GM23338 (cell line): ENCODE results near the gene SYNPO2. TPM values are rescaled to one million over a fixed set of nuclear protein-coding genes. Genes with fewer than 3 reads are reported as not detected.

Source experiments
- ATAC-seq: fragments of 200-7000 bp; cut with Tn5 transposase; 3 replicates; pipeline ENCODE4 v1.9.1; 2020
- DNase-seq: peaks from one replicate; pipeline ENCODE4 v3.0.0-alpha.2; 2015; ENCODE audit warnings: low spot score
- H2AFZ ChIP-seq: fragments of 200-600 bp; sonication (generic); 2 replicates; pipeline ENCODE4 v1.8.0; 2016; ENCODE audit warnings: antibody characterized with exemption, mild to moderate bottlenecking, moderate library complexity
- H3F3A ChIP-seq: fragments of 200-600 bp; sonication (generic); replicated peaks from 2 replicates; pipeline ENCODE4 v1.8.0; 2017; ENCODE audit warnings: antibody characterized with exemption, mixed run types, low read depth
- H3K27ac ChIP-seq: fragments of 200-600 bp; sonication (generic); 2 replicates; pipeline ENCODE4 v1.6.1; 2016; ENCODE audit warnings: low read depth
- H3K27me3 ChIP-seq: fragments of 200-600 bp; sonication (generic); 2 replicates; pipeline ENCODE4 v1.8.0; 2016; ENCODE audit warnings: mild to moderate bottlenecking, mixed run types, moderate library complexity; ENCODE audit not compliant: insufficient read depth
- H3K36me3 ChIP-seq: fragments of 200-600 bp; sonication (generic); 2 replicates; pipeline ENCODE4 v1.8.0; 2016; ENCODE audit warnings: mild to moderate bottlenecking; ENCODE audit not compliant: insufficient read depth
- H3K4me1 ChIP-seq: fragments of 200-600 bp; sonication (generic); 2 replicates; pipeline ENCODE4 v1.8.0; 2016; ENCODE audit warnings: mild to moderate bottlenecking, moderate library complexity; ENCODE audit not compliant: insufficient read depth
- H3K4me2 ChIP-seq: fragments of 200-600 bp; sonication (generic); 2 replicates; pipeline ENCODE4 v1.7.1; 2017; ENCODE audit warnings: mixed run types
- H3K4me3 ChIP-seq: fragments of 200-600 bp; sonication (generic); 2 replicates; pipeline ENCODE4 v1.6.1; 2016; ENCODE audit warnings: mixed run types
- H3K79me2 ChIP-seq: fragments of 200-600 bp; sonication (generic); replicated peaks from 2 replicates; pipeline ENCODE4 v1.8.0; 2017; ENCODE audit warnings: mild to moderate bottlenecking; ENCODE audit not compliant: insufficient read depth
- H3K9me2 ChIP-seq: fragments of 200-600 bp; sonication (generic); 2 replicates; pipeline ENCODE4 v1.8.0; 2017; ENCODE audit not compliant: insufficient read depth
- H4K20me1 ChIP-seq: fragments of 200-600 bp; sonication (generic); replicated peaks from 2 replicates; pipeline ENCODE4 v1.8.0; 2017; ENCODE audit warnings: mild to moderate bottlenecking; ENCODE audit not compliant: insufficient read depth
- H3K27ac Mint-ChIP-seq: 2 replicates; pipeline ENCODE4 v1.8.0; 2020; ENCODE audit warnings: inconsistent platforms, mild to moderate bottlenecking, moderate library complexity, mixed read lengths
- H3K27me3 Mint-ChIP-seq: 3 replicates; pipeline ENCODE4 v1.8.0; 2022; ENCODE audit warnings: low read depth, mild to moderate bottlenecking, moderate library complexity, mixed read lengths, inconsistent platforms; ENCODE audit not compliant: insufficient read depth, poor library complexity
- H3K36me3 Mint-ChIP-seq: 3 replicates; pipeline ENCODE4 v1.8.0; 2021; ENCODE audit warnings: low read depth, mild to moderate bottlenecking, inconsistent platforms, moderate library complexity, mixed read lengths
- H3K4me1 Mint-ChIP-seq: 3 replicates; pipeline ENCODE4 v1.8.0; 2020; ENCODE audit warnings: mild to moderate bottlenecking, inconsistent platforms, mixed read lengths
- H3K4me3 Mint-ChIP-seq: 3 replicates; pipeline ENCODE4 v1.8.0; 2021; ENCODE audit warnings: moderate library complexity, mild to moderate bottlenecking, inconsistent platforms, mixed read lengths
- H3K9me3 Mint-ChIP-seq: 3 replicates; pipeline ENCODE4 v1.8.0; 2020; ENCODE audit warnings: moderate library complexity, mild to moderate bottlenecking, inconsistent platforms, mixed read lengths
- CREB1 ChIP-seq: fragments of 250-450 bp; sonication (Bioruptor Pico); IDR thresholded peaks from 2 replicates; pipeline ENCODE4 v1.5.0; 2020; ENCODE audit warnings: low read depth, mild to moderate bottlenecking, moderate library complexity
- CTCF ChIP-seq, 2 experiments: fragments of 200-600 bp in 1 of 2; sonication (generic) in 1 of 2; conservative IDR thresholded peaks; 2 replicates each; pipeline versions ENCODE4 v1.5.1 to v1.6.1; 2016 to 2017; ENCODE audit warnings: antibody characterized with exemption in 2 of 2, low read depth in 2 of 2, mild to moderate bottlenecking in 2 of 2, moderate library complexity in 1 of 2
- ETS1 ChIP-seq: IDR thresholded peaks from 2 replicates; pipeline ENCODE4 v1.6.1; 2016; ENCODE audit warnings: antibody characterized with exemption
- EZH2phosphoT487 ChIP-seq: fragments of 200-600 bp; sonication (generic); IDR thresholded peaks from one replicate; pipeline ENCODE4 v1.8.1; 2018; ENCODE audit warnings: antibody characterized with exemption; ENCODE audit not compliant: unreplicated experiment
- JUNB ChIP-seq: IDR thresholded peaks from one replicate; pipeline ENCODE4 v1.6.1; 2016; ENCODE audit warnings: antibody characterized with exemption; ENCODE audit not compliant: unreplicated experiment
- NANOG ChIP-seq: IDR thresholded peaks from 2 replicates; pipeline ENCODE4 v1.6.1; 2016; ENCODE audit warnings: antibody characterized with exemption, borderline replicate concordance
- STAT1 ChIP-seq: IDR thresholded peaks from one replicate; pipeline ENCODE4 v1.6.1; 2016; ENCODE audit warnings: antibody characterized with exemption; ENCODE audit not compliant: unreplicated experiment
- ZNF114 ChIP-seq: fragments of 250-450 bp; sonication (Bioruptor Pico); IDR thresholded peaks from 2 replicates; pipeline ENCODE4 v1.5.0; 2020; ENCODE audit warnings: mild to moderate bottlenecking, moderate library complexity
- ZNF331 ChIP-seq: fragments of 250-450 bp; sonication (Bioruptor Pico); IDR thresholded peaks from 2 replicates; pipeline ENCODE4 v1.5.0; 2020; ENCODE audit warnings: low read depth, mild to moderate bottlenecking, moderate library complexity
- ZNF462 ChIP-seq: fragments of 250-450 bp; sonication (Bioruptor Pico); IDR thresholded peaks from 2 replicates; pipeline ENCODE4 v1.5.0; 2020; ENCODE audit warnings: mild to moderate bottlenecking, moderate library complexity
- polyA plus RNA-seq: library from polyadenylated mRNA; unstranded; fragments of >200 nt; fragmentation: Nextera tagmentation; extraction: Ambion mirVana; gene quantifications from 2 replicates; pipeline ENCODE4 v1.2.1, GENCODE V29; 2016
- total RNA-seq: library from RNA; depleted of rRNA; stranded (reverse); fragments of >200 nt; shearing (Covaris generic); gene quantifications from 2 replicates; pipeline ENCODE4 v1.2.3, GENCODE V29; 2014

The SYNPO2 gene
- total and polyA plus RNA-seq, 2 experiments from 2014 or later: 2.1 to 3.4 TPM

GRCh38 chr4:119081542-119081859, 192.8 kb downstream of the SYNPO2 start:
- no peak overlapping the region for H3K4me2 ChIP-seq
- no peaks in the 10 kb centered on the region for H3K4me1 ChIP-seq
- Mint-ChIP-seq H3K4me1 (no peaks in the 10 kb centered on the region), H3K36me3 (no peaks in the 10 kb centered on the region), H3K4me3 (no peak overlapping the region), H3K9me3 (no peaks in the 10 kb centered on the region; the same call in 2 of the 3 replicates), H3K27me3 (peaks cover 3% of the 10 kb centered on the region), H3K27ac (no peak overlapping the region)
- no peaks in the 10 kb centered on the region for H3K27me3 ChIP-seq
- H3K36me3 ChIP-seq: no peaks in the 10 kb centered on the region
- H3K4me3 ChIP-seq: no peak overlapping the region
- no peaks in the 10 kb centered on the region for H3K9me2 ChIP-seq
- no peak overlapping the region for H3K27ac ChIP-seq
- ATAC-seq (no peak), DNase-seq (no peak)
- H4K20me1 ChIP-seq: no peaks in the 10 kb centered on the region
- no peak for TF ChIP-seq ZNF114 (CRISPR knock-in tag)
- no peak for TF ChIP-seq JUNB
- no peak for TF ChIP-seq CREB1
- no peak for TF ChIP-seq ZNF331 (CRISPR knock-in tag)
- no peaks in the 10 kb centered on the region for H3K79me2 ChIP-seq
- no peaks in the 10 kb centered on the region for H3F3A ChIP-seq
- H2AFZ ChIP-seq: no peak overlapping the region

GRCh38 chr4:119081943-119082342, 193.3 kb downstream of the SYNPO2 start:
- TF ChIP-seq ZNF462 (no peak), ETS1 (no peak), ZNF114 (CRISPR knock-in tag) (no peak), CTCF (conservative IDR thresholded peaks at IDR 0.05; ENCODE audit: low read depth in 2 of 2) (no peak), NANOG (no peak), EZH2phosphoT487 (no peak), STAT1 (no peak)
- no peak for ATAC-seq
- H3K36me3 Mint-ChIP-seq: no peaks in the 10 kb centered on the region

More at GRCh38 chr4:119081943-119082342, 193.3 kb downstream of the SYNPO2 start:
- Histone ChIP-seq H3K27me3 (no peaks in the 10 kb centered on the region), H3K4me3 (no peak overlapping the region), H3K4me1 (no peaks in the 10 kb centered on the region), H2AFZ (peak overlapping the region; percentile 72; the same call in 1 of the 2 replicates), H3K27ac (no peak overlapping the region), H3F3A (no peaks in the 10 kb centered on the region), H3K79me2 (no peaks in the 10 kb centered on the region), H3K9me2 (no peaks in the 10 kb centered on the region), H4K20me1 (no peaks in the 10 kb centered on the region), H3K4me2 (no peak overlapping the region), H3K36me3 (no peaks in the 10 kb centered on the region)
- H3K27ac Mint-ChIP-seq: no peak overlapping the region
- no peak for DNase-seq
- H3K9me3 Mint-ChIP-seq: no peaks in the 10 kb centered on the region; the same call in 2 of the 3 replicates
- no peak overlapping the region for H3K4me3 Mint-ChIP-seq
- H3K4me1 Mint-ChIP-seq: no peaks in the 10 kb centered on the region
- peaks cover 3% of the 10 kb centered on the region for H3K27me3 Mint-ChIP-seq
